Stomach (tissue), 4 donors: Measurements from ENCODE around the gene COL5A1.

Experiments used
- CTCF ChIP-seq, 7 experiments: fragments of 450-650 bp in 4 of 7; fragments of 200-600 bp in 3 of 7; sonication (generic) in 3 of 7; IDR thresholded peaks; one replicate each; pipeline ENCODE4 v1.5.1; 2016 to 2019; ENCODE audit warnings: antibody characterized with exemption in 7 of 7, control low read depth in 2 of 7, mild to moderate bottlenecking in 1 of 7
- EP300 ChIP-seq: sonication (generic); formaldehyde crosslinking; IDR thresholded peaks from one replicate; pipeline ENCODE4 v1.6.1; 2017; ENCODE audit warnings: antibody characterized with exemption
- POLR2A ChIP-seq, 4 donors: fragments of 450-650 bp; IDR thresholded peaks; one replicate each; pipeline ENCODE4 v1.6.1; 2016; ENCODE audit warnings: antibody characterized with exemption in 4 of 4, control low read depth in 2 of 4, mild to moderate bottlenecking in 1 of 4, moderate library complexity in 1 of 4

DNA sequence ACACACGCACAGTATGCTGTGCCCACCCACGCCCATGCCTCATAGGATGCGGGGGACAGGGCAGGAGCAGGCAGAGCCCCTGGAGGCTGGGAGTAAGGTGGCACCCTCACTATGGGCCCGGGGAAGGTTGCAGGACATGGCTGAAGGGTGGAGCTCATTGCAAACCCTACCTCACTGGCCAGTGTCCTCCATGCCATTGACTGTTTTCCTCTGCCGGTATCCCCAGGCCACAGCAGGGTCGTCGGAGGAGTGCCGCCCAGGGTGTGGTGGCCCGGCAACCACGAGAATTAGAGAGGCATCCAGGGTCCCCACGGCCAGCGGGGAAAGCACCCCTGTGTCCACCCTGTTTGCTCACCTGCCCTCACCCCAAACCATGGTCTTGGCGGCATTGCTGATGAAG, 179.3 kb downstream of the COL5A1 start:
- TF ChIP-seq CTCF (IDR thresholded peaks at IDR 0.05): no peak
- TF ChIP-seq EP300: no peak
- no peak for TF ChIP-seq POLR2A (IDR thresholded peaks at IDR 0.05)
